Measurements from ENCODE around the gene STK4. TPM values are rescaled to one million over a fixed set of nuclear protein-coding genes. Genes with fewer than 3 reads are reported as not detected.

STK4 gene
- total and polyA plus RNA-seq, 2 of the 8 experiments (the other 6 are each of a cell fraction or from before 2014, with no cell fraction given), result 12.0 to 34.3 TPM

DNA sequence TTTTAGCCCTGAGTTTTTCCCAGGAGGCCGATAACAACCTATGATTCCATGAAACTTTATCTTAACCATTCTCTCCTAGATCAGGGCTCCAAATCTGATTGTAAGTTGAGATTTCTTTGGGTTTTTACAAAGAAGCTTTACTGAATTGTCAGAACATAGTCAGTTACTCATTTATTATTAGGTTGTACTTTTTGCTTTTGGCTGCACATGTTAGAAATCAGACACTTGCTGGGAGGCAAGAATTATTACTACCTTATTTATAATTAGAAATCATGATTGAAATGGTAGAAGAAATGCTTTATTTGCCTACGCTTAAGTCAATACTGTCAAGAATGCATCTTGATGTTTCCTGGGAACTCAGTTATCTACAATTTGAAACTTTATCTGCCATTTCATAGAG is 71.3 kb downstream of the STK4 start (continued):
- no peak for TF ChIP-seq JUND (IDR thresholded peaks at IDR 0.05; ENCODE audit: low read length)

Data from H1 (cell line).